NOMO-1 treated with DMSO at 0.1 percent for 48 hours (cell line): Measurements from ENCODE around the gene IL17A.

Source experiments
- DNase-seq: peaks from one replicate; lab custom pipeline; 2025; ENCODE audit not compliant: unreplicated experiment; lab: John Stamatoyannopoulos, UW

The IL17A gene

DNA sequence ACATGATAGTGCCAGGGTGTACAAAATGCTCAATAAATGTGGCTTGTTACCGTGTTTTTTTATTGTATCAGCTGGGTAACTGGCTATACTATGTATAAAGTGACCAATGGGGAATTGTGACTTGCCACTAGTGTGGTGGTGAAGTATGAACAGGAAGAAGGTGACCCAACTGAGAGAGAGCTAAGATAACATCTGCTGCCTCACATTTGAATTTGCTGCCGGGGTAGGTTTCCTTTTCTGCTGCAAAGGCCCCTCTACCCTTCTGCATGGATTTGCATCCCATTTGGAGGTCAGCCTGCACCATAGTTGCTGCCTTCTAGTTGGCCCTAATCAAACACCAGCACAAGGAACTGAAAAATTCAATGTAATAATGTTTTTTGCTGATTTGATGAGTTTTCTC lies 24.1 kb downstream of the IL17A start:
- no peak for DNase-seq

DNA sequence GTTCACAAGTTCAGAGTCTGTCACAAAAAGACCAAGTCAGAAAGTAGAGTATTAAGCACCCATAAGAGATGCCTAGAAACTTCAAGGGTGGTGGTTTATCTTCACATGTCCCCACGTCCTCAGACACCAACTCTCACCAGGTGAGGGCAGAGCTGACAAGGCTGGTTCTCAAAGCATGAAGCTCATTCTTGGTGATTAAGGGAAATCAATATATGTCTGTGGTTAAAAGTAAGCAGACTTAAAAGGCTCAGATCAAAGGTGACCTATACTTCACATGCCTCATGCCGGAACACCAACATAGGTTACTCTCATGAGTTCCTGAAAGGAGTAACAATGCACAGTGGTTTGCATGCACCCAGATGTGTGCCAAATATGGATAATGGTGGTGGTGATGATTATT lies 27.0 kb downstream of the IL17A start:
- DNase-seq = no peak

DNA sequence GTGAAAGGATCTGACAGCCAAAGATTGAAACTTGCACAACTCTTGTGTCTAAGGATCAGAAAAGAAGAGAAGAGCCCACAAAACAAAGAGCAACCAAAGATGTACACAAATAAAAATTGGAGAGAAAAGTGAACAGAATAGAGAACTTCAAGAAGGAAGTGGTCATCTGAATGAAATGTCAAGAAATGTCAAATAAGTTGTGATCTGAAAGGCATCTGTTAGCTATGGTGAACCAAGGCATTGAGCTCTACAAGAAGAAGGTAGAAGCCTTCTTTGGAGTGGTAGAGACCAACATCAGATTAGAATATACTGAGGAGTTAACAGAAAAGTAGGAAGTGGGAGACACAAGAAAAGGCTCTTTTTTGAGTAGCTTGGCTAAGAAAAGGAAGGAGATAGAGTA lies 29.6 kb downstream of the IL17A start:
- DNase-seq = no peak

DNA sequence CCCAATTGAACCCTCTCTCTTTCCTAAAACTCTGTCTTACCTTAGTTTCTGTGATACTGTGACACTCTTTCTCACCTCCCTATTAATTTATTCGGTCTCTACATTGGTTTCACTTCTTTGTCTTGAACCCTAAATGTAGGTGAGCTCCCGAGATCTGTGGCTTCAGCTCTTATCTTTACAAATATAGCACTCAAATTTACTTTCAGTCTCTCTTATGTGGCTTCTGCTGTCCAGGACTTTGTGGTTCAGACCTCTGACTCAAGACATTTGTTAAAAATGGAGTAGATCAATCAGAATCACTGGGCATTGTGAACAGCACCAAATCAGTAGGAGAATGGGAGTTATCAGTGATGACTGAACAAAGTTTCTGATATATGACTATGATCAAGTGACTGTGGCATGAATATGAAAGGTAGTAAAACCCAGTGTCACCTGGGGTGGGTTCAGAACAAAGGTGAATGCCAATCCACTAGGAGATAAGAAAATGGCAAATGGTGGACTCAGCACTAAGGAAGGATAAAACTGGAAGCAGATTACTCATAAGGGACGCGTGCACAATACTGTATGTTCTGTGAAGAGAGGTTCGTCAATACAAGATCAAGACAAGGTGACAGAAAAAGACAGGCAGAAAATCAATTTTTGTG lies 30.9 kb downstream of the IL17A start:
- no peak for DNase-seq

DNA sequence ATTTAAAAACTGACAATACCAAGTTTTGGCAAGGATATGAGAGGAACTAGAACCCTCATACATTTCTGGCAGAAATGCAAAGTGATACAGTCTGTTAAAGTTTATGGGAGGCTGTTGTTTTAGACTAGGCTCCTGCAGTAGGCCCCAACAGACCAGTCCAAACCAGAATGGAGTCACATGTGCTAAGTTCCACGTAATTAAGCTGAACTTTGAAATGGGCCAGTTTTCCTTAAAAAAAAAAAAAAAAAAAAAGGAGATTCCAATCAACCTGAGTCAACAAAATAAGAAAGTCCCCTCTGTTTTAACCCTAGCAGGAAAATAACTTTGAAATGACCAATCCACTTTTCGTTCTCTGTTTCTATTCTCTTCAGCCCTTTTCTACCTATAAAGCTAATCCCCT lies 31.6 kb downstream of the IL17A start:
- DNase-seq = no peak

DNA sequence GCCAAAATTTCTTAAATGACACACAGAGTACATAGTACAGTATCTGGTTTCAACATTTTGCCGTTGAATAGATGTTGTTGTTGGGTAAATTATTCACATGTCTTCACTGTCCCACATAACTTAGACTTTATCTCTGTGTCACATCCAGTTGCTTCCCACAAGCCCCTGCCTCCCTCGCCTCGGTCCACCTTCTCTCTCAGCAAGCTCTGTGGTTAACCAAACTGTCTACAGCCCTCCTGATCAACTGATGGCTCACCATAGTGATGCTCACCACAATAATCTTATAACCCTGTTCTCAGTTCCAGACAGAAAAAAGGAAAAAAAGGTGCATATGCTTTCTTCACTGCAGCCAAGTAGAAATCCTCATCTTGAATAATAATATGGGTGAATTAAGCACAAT lies 35.1 kb downstream of the IL17A start:
- DNase-seq = no peak

DNA sequence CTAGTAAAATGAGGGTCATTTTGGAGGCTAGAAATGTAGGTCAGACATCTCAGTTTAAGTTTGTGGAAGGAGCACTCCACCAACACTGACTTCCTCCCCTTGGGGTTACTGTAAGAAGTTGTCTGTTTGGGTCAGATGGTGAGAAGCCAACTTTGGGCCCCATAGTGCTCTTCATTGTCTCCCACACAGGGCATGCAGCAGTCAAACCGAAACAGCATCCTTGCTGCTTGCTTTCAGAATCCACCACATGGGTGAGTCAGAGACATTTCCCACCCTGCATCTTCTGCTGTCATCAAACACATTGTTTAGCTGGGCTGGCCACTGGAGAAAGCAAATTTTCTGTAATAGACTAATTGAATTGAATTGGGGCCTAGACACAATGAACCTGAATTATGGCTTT lies 41.3 kb downstream of the IL17A start:
- no peak for DNase-seq

DNA sequence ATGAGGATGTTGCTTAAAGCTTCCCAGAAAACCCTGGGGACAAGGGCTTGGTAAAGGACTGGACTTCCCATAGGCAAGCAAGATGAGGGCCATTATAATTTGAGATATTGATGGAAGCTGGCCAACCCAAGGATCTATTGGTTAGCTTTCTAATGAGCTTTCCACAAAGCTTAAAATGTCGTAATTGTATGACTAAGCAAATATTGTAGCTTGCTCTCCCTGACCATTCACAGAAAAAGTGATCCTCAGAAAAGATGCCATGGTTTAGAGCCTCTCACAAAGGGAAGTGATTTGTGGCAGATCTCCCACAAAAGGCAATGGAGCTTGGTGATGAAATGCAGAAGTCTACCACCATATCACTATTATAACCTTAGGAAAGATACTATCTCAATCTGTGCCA lies 44.5 kb downstream of the IL17A start:
- DNase-seq = peak; percentile 42

DNA sequence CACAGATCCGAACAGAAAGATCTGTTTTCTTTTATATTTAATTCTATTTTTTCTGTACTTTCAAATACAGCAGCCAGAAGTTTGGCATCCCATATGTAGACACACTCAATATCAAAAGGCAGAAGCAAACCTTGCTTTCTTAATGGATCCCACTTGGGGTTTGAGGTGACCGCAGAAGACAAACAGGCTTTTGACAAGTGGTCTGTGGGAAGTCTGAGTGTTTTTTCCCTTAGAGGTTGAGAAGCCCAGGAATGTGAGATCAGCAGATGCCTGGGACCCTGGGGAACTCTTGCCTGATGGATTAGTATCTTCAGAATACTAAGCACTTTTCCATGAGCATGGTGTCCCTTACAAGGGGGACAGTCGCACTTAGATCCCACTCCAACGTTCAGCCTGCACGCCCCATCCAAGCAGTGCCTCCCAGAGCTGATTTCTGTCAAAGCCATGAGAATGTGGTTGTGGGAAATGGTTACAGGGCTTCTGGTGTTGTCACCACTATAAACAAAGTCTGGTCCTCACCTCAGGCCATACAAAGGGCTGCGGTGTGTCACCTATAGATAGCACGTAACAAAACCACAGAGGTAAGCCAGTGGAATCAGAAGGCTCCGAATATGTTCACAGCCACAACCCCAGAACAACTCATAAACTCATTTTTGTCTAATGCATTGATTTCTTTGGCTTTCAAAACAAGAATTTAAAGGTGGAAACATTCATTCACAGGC lies 45.4 kb downstream of the IL17A start:
- no peak for DNase-seq

DNA sequence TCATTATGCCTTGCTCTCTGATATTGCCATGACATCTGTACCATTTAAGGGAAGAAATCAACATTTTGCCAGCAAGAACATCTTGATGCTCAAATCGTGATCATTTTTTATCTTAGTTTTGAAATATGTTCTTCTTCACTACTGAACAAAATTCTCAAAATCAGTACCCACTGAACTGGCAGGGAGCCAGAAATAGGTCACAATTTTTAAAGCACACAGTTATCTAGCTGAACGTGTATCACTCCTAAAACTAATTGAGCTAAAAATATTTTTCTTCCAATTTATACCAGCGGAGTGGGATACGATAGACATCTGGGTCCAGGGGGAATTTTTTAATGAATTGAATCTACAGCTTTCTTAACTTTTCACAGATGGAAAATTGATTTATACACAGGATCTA lies 46.8 kb downstream of the IL17A start:
- DNase-seq = no peak

DNA sequence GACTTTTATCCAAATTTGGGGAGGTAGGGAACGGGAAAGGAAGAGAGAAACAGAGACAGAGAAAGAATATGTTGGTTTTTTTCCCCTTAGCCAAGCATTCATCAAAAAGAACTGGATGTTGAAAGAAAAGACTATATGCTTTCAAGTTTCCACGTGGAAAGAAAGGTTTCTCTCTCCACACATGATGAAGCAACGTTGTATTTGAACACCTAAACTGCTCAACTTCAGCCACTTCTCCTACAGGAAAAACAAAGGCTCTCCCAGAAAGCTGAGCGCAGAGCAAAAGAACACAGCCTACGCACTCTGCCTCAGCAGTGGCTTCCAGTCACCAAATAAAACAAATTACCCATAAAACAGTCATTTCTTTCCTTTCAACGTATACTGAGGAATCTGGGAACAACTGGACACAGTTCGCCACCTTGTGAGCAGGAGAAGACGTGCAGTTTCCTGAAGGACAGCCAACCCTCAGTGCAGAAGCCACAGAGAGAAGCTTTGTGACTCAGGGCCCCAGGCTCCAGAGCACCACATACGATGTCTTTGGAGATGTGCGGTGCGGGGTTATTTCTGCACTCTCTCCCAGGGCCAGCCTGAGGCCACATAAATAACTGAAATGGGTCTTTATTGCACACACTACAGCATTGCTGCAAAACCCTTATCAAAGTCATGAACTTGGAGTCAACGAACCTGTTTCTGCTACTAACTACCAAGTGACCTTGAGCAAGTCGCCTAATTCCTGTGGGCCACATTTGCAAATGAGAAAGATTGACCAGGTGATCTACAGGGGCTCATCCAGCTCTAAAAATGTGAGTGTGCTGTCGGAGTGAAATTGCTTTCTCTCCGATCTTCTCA lies 48.0 kb downstream of the IL17A start:
- DNase-seq = no peak
